AG04449 (cell line): ENCODE results near the gene ASB4.

ENCODE experiments used
- CTCF ChIA-PET: fragments of 350-600 bp; formaldehyde crosslinking; extraction: SDS; loops from one replicate; lab custom pipeline; 2021; ENCODE audit warnings: antibody characterized with exemption; lab: Yijun Ruan, JAX
- POLR2A ChIA-PET: fragments of 400-600, 350-600 bp; formaldehyde crosslinking; extraction: SDS; loops from one replicate; lab custom pipeline; 2020; ENCODE audit warnings: antibody characterized with exemption, inconsistent platforms; lab: Yijun Ruan, JAX
- DNase-seq: peaks from one replicate; pipeline ENCODE4 v3.0.0-alpha.2; 2010; ENCODE audit warnings: low read depth, low spot score
- H3K4me3 ChIP-seq: 2 replicates; pipeline ENCODE4 v1.5.1; 2011; ENCODE audit warnings: low read depth, mild to moderate bottlenecking, control low read depth, low read length
- CTCF ChIP-seq: IDR thresholded peaks from one replicate; pipeline ENCODE4 v1.5.1; 2011; ENCODE audit warnings: mild to moderate bottlenecking, moderate library complexity, low read length, control low read depth, inconsistent platforms; ENCODE audit not compliant: insufficient read depth; ENCODE audit errors: missing control alignments

ASB4 gene

GRCh38 chr7:95535662-95536061 is 49.9 kb downstream of the ASB4 start:
- H3K4me3 ChIP-seq, result no peak overlapping the region
- ChIA-PET POLR2A (no interaction called here), CTCF (interaction anchor here (1.0 to 18.1 kb wide), 3 partner anchors 8 to 154 kb away, joined by 3 to 556 read pairs (median 65); no protein-coding TSS in a partner anchor)
- TF ChIP-seq CTCF, result no peak
- no peak for DNase-seq

GRCh38 chr7:95536656-95537311 is 51.0 kb downstream of the ASB4 start:
- no peak for TF ChIP-seq CTCF
- ChIA-PET CTCF (interaction anchor here (1.0 to 18.1 kb wide), 3 partner anchors 8 to 152 kb away, joined by 3 to 556 read pairs (median 65); no protein-coding TSS in a partner anchor), POLR2A (no interaction called here)
- H3K4me3 ChIP-seq, result no peak overlapping the region
- DNase-seq, result no peak

GRCh38 chr7:95537468-95537867 is 51.7 kb downstream of the ASB4 start:
- TF ChIP-seq CTCF, result no peak
- H3K4me3 ChIP-seq, result no peak overlapping the region
- POLR2A ChIA-PET, result no interaction called here
- no peak for DNase-seq
- CTCF ChIA-PET, result interaction anchor here (7.4 to 18.1 kb wide), 2 partner anchors 10 to 152 kb away, joined by 65 to 556 read pairs; no protein-coding TSS in a partner anchor

- POLR2A ChIA-PET, result no interaction called here
- no peak overlapping the region for H3K4me3 ChIP-seq
- CTCF ChIA-PET, result interaction anchor here (0.7 to 11.1 kb wide), 4 partner anchors 12 to 150 kb away, joined by 3 to 189 read pairs (median 34); no protein-coding TSS in a partner anchor
- TF ChIP-seq CTCF, result no peak
- DNase-seq, result no peak
Measured at GRCh38 chr7:95539426-95539825, 53.7 kb downstream of the ASB4 start.

- DNase-seq, result no peak
- no peak overlapping the region for H3K4me3 ChIP-seq
- CTCF ChIA-PET, result interaction anchor here (0.7 to 11.1 kb wide), 4 partner anchors 13 to 149 kb away, joined by 3 to 189 read pairs (median 34); no protein-coding TSS in a partner anchor
- POLR2A ChIA-PET, result no interaction called here
- no peak for TF ChIP-seq CTCF
Measured at GRCh38 chr7:95540366-95540765, 54.6 kb downstream of the ASB4 start.

GRCh38 chr7:95543312-95543711 is 57.6 kb downstream of the ASB4 start:
- no peak for DNase-seq
- no peak for TF ChIP-seq CTCF
- CTCF ChIA-PET, result interaction anchor here (0.7 to 11.1 kb wide), 8 partner anchors 10 to 146 kb away, joined by 3 to 189 read pairs (median 13); no protein-coding TSS in a partner anchor
- H3K4me3 ChIP-seq, result no peak overlapping the region
- POLR2A ChIA-PET, result no interaction called here
